Smooth muscle cell (in vitro differentiated cells): ENCODE results near the gene CPA4. TPM values are rescaled to one million over a fixed set of nuclear protein-coding genes. Genes with fewer than 3 reads are reported as not detected.

ENCODE experiments used
- DNase-seq: peaks from one replicate; lab custom pipeline; 2025; ENCODE audit not compliant: unreplicated experiment; lab: John Stamatoyannopoulos, UW
- H2AFZ ChIP-seq: fragments of 200-600 bp; sonication (generic); 2 replicates; pipeline ENCODE4 v1.6.0; 2016; ENCODE audit warnings: antibody characterized with exemption, low read depth, mild to moderate bottlenecking
- H3F3A ChIP-seq: fragments of 200-600 bp; sonication (generic); 2 replicates; pipeline ENCODE4 v1.6.0; 2017; ENCODE audit warnings: antibody characterized with exemption, low read depth
- H3K27ac ChIP-seq: fragments of 200-600 bp; sonication (generic); 2 replicates; pipeline ENCODE4 v1.5.1; 2016; ENCODE audit warnings: low read depth, mild to moderate bottlenecking
- H3K27me3 ChIP-seq: fragments of 200-600 bp; sonication (generic); 2 replicates; pipeline ENCODE4 v1.6.1; 2016; ENCODE audit warnings: low read depth, mild to moderate bottlenecking
- H3K36me3 ChIP-seq: fragments of 200-600 bp; sonication (generic); 2 replicates; pipeline ENCODE4 v1.5.1; 2016; ENCODE audit warnings: low read depth
- H3K4me1 ChIP-seq: fragments of 200-600 bp; sonication (generic); 2 replicates; pipeline ENCODE4 v1.5.1; 2016; ENCODE audit warnings: low read depth
- H3K4me2 ChIP-seq: fragments of 200-600 bp; sonication (generic); 2 replicates; pipeline ENCODE4 v1.6.0; 2016; ENCODE audit warnings: mild to moderate bottlenecking
- H3K4me3 ChIP-seq: fragments of 200-600 bp; sonication (generic); 2 replicates; pipeline ENCODE4 v1.5.1; 2016; ENCODE audit warnings: mild to moderate bottlenecking
- H3K79me2 ChIP-seq: fragments of 200-600 bp; sonication (generic); 2 replicates; pipeline ENCODE4 v1.6.0; 2016; ENCODE audit warnings: low read depth, mild to moderate bottlenecking
- H3K9ac ChIP-seq: fragments of 200-600 bp; sonication (generic); 2 replicates; pipeline ENCODE4 v1.6.0; 2016; ENCODE audit warnings: low read depth
- H3K9me3 ChIP-seq: fragments of 200-600 bp; sonication (generic); replicated peaks from 2 replicates; pipeline ENCODE4 v1.5.1; 2016; ENCODE audit warnings: low read depth
- H4K20me1 ChIP-seq: fragments of 200-600 bp; sonication (generic); 2 replicates; pipeline ENCODE4 v1.6.0; 2016; ENCODE audit warnings: low read depth
- CTCF ChIP-seq: fragments of 200-600 bp; sonication (generic); IDR thresholded peaks from 2 replicates; pipeline ENCODE4 v1.5.1; 2017; ENCODE audit warnings: borderline replicate concordance, mild to moderate bottlenecking, antibody characterized with exemption; ENCODE audit not compliant: insufficient read depth, poor library complexity, severe bottlenecking
- WGBS: methylation state at CpG from one replicate; pipeline ENCODE4 v1.1.7; 2016; ENCODE audit warnings: low lambda C conversion rate; 5-methylcytosine and 5-hydroxymethylcytosine counted together
- polyA plus RNA-seq: library from polyadenylated mRNA; unstranded; fragments of >200 nt; fragmentation: Nextera tagmentation; extraction: Ambion mirVana; gene quantifications from 2 replicates; pipeline ENCODE4 v1.2.1, GENCODE V29; 2016
- total RNA-seq: library from RNA; depleted of rRNA; stranded (reverse); fragments of >200 nt; gene quantifications from 2 replicates; pipeline ENCODE4 v1.2.3, GENCODE V29; 2014

The CPA4 gene
- total and polyA plus RNA-seq, 2 experiments from 2014 or later: 8.8 to 12.3 TPM

GRCh38 chr7:130360518-130360917 lies 67.6 kb downstream of the CPA4 start:
- Histone ChIP-seq H3K4me3 (no peak overlapping the region), H3K9ac (no peak overlapping the region), H4K20me1 (no peaks in the 10 kb centered on the region), H3K9me3 (peaks cover 4% of the 10 kb centered on the region), H3F3A (peaks cover 27% of the 10 kb centered on the region), H3K4me2 (no peak overlapping the region), H3K27me3 (no peaks in the 10 kb centered on the region), H3K4me1 (peaks cover 25% of the 10 kb centered on the region), H3K79me2 (no peaks in the 10 kb centered on the region), H3K36me3 (no peaks in the 10 kb centered on the region), H3K27ac (no peak overlapping the region), H2AFZ (no peak overlapping the region)
- no peak for DNase-seq
- 94% methylated on average over 3 of the region's 3 CpGs for WGBS
- TF ChIP-seq CTCF: no peak

GRCh38 chr7:130361681-130362080 lies 68.7 kb downstream of the CPA4 start:
- no peak overlapping the region for H3K9ac ChIP-seq
- no peak overlapping the region for H3K4me3 ChIP-seq
- H2AFZ ChIP-seq: no peak overlapping the region
- WGBS: 97% methylated on average over 7 of the region's 7 CpGs
- peaks cover 19% of the 10 kb centered on the region for H3K4me1 ChIP-seq
- H4K20me1 ChIP-seq: no peaks in the 10 kb centered on the region
- no peak for DNase-seq
- H3K4me2 ChIP-seq: no peak overlapping the region
- no peaks in the 10 kb centered on the region for H3K36me3 ChIP-seq
- H3K9me3 ChIP-seq: peaks cover 4% of the 10 kb centered on the region
- no peaks in the 10 kb centered on the region for H3K27me3 ChIP-seq
- peaks cover 20% of the 10 kb centered on the region for H3F3A ChIP-seq
- TF ChIP-seq CTCF: no peak
- H3K79me2 ChIP-seq: no peaks in the 10 kb centered on the region
- no peak overlapping the region for H3K27ac ChIP-seq

- Histone ChIP-seq H3K4me1 (peaks cover 15% of the 10 kb centered on the region), H3K27me3 (no peaks in the 10 kb centered on the region), H3K36me3 (no peaks in the 10 kb centered on the region), H3K9ac (no peak overlapping the region), H3K27ac (no peak overlapping the region), H3K4me2 (no peak overlapping the region), H3K4me3 (no peak overlapping the region), H2AFZ (no peak overlapping the region), H4K20me1 (no peaks in the 10 kb centered on the region), H3K79me2 (no peaks in the 10 kb centered on the region), H3K9me3 (peaks cover 4% of the 10 kb centered on the region), H3F3A (peaks cover 17% of the 10 kb centered on the region)
- DNase-seq: no peak
- no peak for TF ChIP-seq CTCF
- 96% methylated on average over 10 of the region's 10 CpGs for WGBS
Measured at GRCh38 chr7:130362251-130362816, 69.4 kb downstream of the CPA4 start.
